Astrocyte (in vitro differentiated cells and primary cell): Measurements from ENCODE around the gene ATP11A. TPM values are rescaled to one million over a fixed set of nuclear protein-coding genes. Genes with fewer than 3 reads are reported as not detected.

Experiments used
- DNase-seq: peaks from one replicate; pipeline ENCODE4 v3.0.0-alpha.2; 2010; ENCODE audit warnings: low read depth
- FAIRE-seq: peaks from 2 replicates; lab custom pipeline; 2011; peaks lifted over from hg19 to GRCh38; lab: Jason Lieb, UNC
- H2AFZ ChIP-seq: 2 replicates; pipeline ENCODE4 v1.6.0; 2012; ENCODE audit warnings: low read depth, low read length, inconsistent platforms
- H3K27ac ChIP-seq: 2 replicates; pipeline ENCODE4 v1.5.1; 2011; ENCODE audit warnings: low read depth, low read length, inconsistent platforms
- H3K27me3 ChIP-seq: 2 replicates; pipeline ENCODE4 v1.6.0; 2011; ENCODE audit warnings: low read length, inconsistent platforms; ENCODE audit not compliant: insufficient read depth
- H3K36me3 ChIP-seq: 2 replicates; pipeline ENCODE4 v1.5.1; 2011; ENCODE audit warnings: low read length, inconsistent platforms; ENCODE audit not compliant: insufficient read depth
- H3K4me1 ChIP-seq: 2 replicates; pipeline ENCODE4 v1.5.1; 2011; ENCODE audit warnings: low read length, inconsistent platforms; ENCODE audit not compliant: insufficient read depth
- H3K4me2 ChIP-seq: 2 replicates; pipeline ENCODE4 v1.6.0; 2012; ENCODE audit warnings: low read length, inconsistent platforms
- H3K4me3 ChIP-seq: 2 replicates; pipeline ENCODE4 v1.5.1; 2011; ENCODE audit warnings: low read depth, mild to moderate bottlenecking, low read length, inconsistent platforms; ENCODE audit not compliant: insufficient read depth
- H3K79me2 ChIP-seq: 2 replicates; pipeline ENCODE4 v1.6.0; 2012; ENCODE audit warnings: mild to moderate bottlenecking, low read length, inconsistent platforms; ENCODE audit not compliant: insufficient read depth
- H3K9ac ChIP-seq: 2 replicates; pipeline ENCODE4 v1.6.0; 2012; ENCODE audit warnings: mild to moderate bottlenecking, low read length, inconsistent platforms
- H3K9me3 ChIP-seq: 2 replicates; pipeline ENCODE4 v1.5.1; 2012; ENCODE audit warnings: low read depth, mild to moderate bottlenecking, low read length, inconsistent platforms; ENCODE audit not compliant: insufficient read depth
- H4K20me1 ChIP-seq: 2 replicates; pipeline ENCODE4 v1.6.0; 2012; ENCODE audit warnings: low read length, inconsistent platforms; ENCODE audit not compliant: insufficient read depth
- H3K27ac Mint-ChIP-seq: one replicate; pipeline ENCODE4 v1.8.0; 2021; ENCODE audit warnings: mild to moderate bottlenecking, mixed read lengths; ENCODE audit not compliant: unreplicated experiment
- H3K27me3 Mint-ChIP-seq: one replicate; pipeline ENCODE4 v1.8.0; 2021; ENCODE audit warnings: low read depth, mixed read lengths; ENCODE audit not compliant: unreplicated experiment
- H3K36me3 Mint-ChIP-seq: one replicate; pipeline ENCODE4 v1.8.0; 2021; ENCODE audit warnings: low read depth, mixed read lengths; ENCODE audit not compliant: unreplicated experiment
- H3K4me1 Mint-ChIP-seq: one replicate; pipeline ENCODE4 v1.8.0; 2021; ENCODE audit warnings: low read depth, mixed read lengths; ENCODE audit not compliant: unreplicated experiment
- H3K4me3 Mint-ChIP-seq: one replicate; pipeline ENCODE4 v1.8.0; 2021; ENCODE audit warnings: mild to moderate bottlenecking, moderate library complexity, mixed read lengths; ENCODE audit not compliant: unreplicated experiment
- H3K9me3 Mint-ChIP-seq: one replicate; pipeline ENCODE4 v1.8.0; 2021; ENCODE audit warnings: mild to moderate bottlenecking, mixed read lengths; ENCODE audit not compliant: unreplicated experiment
- EZH2 ChIP-seq: IDR thresholded peaks from 2 replicates; pipeline ENCODE4 v1.6.1; 2012; ENCODE audit warnings: mild to moderate bottlenecking, low read length, inconsistent platforms; ENCODE audit not compliant: insufficient read depth
- total RNA-seq: library from RNA; stranded (reverse); gene quantifications from 2 replicates; pipeline ENCODE4 v1.2.1, GENCODE V29; 2021
- TF ChIP-seq, protein P1 (sequence below): IDR thresholded peaks from 2 replicates; pipeline ENCODE4 v1.5.1; 2011; ENCODE audit warnings: low read depth, mild to moderate bottlenecking, inconsistent platforms, low read length, moderate library complexity; ENCODE audit not compliant: insufficient read depth

The ATP11A gene
- total RNA-seq, 1 donor from 2014 or later, result 38.9 TPM

DNA sequence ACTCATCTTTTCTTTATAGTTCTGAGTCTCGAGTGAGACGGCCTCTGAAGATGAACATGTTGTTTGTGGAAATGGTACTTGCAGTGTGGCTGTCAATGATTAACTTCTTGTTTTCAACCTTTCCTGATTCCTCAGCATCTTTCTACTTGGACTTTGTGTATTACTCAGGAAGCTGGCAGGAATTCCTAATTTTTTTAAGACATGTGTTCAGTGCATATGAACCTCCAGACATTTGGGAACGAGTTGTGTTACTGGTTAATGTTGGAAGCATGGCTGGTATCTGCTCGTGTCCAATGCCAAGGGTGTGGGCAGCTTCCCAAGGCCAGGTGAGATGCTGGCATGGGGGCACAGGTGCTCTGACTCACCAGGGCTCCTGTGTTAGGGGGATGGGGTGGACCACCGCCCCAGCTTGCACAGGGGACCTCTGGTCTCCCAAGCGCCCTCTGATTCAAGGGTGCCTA lies 218.1 kb downstream of the ATP11A start:
- Histone ChIP-seq H4K20me1 (no peaks in the 10 kb centered on the region), H3K4me1 (no peaks in the 10 kb centered on the region), H3K9me3 (peaks cover 12% of the 10 kb centered on the region), H3K9ac (no peak overlapping the region), H3K79me2 (no peaks in the 10 kb centered on the region), H3K4me2 (no peak overlapping the region), H3K27ac (no peak overlapping the region), H2AFZ (no peak overlapping the region), H3K27me3 (peaks cover 9% of the 10 kb centered on the region), H3K36me3 (no peaks in the 10 kb centered on the region), H3K4me3 (no peak overlapping the region)
- Mint-ChIP-seq H3K4me3 (no peak overlapping the region), H3K27ac (no peak overlapping the region), H3K4me1 (peaks cover 28% of the 10 kb centered on the region), H3K9me3 (peaks cover 15% of the 10 kb centered on the region), H3K36me3 (peaks cover 13% of the 10 kb centered on the region), H3K27me3 (peaks cover 14% of the 10 kb centered on the region)
- TF ChIP-seq EZH2, result no peak
- TF ChIP-seq, protein P1, sequence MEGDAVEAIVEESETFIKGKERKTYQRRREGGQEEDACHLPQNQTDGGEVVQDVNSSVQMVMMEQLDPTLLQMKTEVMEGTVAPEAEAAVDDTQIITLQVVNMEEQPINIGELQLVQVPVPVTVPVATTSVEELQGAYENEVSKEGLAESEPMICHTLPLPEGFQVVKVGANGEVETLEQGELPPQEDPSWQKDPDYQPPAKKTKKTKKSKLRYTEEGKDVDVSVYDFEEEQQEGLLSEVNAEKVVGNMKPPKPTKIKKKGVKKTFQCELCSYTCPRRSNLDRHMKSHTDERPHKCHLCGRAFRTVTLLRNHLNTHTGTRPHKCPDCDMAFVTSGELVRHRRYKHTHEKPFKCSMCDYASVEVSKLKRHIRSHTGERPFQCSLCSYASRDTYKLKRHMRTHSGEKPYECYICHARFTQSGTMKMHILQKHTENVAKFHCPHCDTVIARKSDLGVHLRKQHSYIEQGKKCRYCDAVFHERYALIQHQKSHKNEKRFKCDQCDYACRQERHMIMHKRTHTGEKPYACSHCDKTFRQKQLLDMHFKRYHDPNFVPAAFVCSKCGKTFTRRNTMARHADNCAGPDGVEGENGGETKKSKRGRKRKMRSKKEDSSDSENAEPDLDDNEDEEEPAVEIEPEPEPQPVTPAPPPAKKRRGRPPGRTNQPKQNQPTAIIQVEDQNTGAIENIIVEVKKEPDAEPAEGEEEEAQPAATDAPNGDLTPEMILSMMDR, result no peak
- no peak for FAIRE-seq
- DNase-seq, result no peak

DNA sequence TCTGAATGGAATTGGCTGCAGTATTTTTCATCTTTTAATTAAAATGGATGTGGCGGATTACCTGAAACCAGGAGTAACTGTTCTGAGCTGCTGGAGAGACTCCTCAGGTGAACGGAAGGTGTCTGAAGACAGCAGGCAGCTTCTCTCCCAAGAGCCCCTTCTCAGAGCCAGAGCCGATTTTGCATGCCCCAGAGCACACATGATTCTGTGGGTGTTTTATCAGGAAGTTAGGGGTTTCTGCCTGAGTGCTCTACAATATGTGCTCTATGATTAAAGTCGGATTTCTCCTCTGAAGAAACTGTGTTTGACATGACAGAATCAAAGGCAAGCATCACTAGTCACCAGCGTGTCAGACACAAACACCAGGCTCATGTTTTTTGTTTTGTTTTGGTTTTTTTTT lies 218.5 kb downstream of the ATP11A start:
- no peak overlapping the region for H3K4me2 ChIP-seq
- H3K27me3 ChIP-seq, result peaks cover 9% of the 10 kb centered on the region
- peaks cover 14% of the 10 kb centered on the region for H3K27me3 Mint-ChIP-seq
- no peak overlapping the region for H2AFZ ChIP-seq
- H4K20me1 ChIP-seq, result no peaks in the 10 kb centered on the region
- H3K36me3 ChIP-seq, result no peaks in the 10 kb centered on the region
- H3K79me2 ChIP-seq, result no peaks in the 10 kb centered on the region
- H3K9ac ChIP-seq, result no peak overlapping the region
- TF ChIP-seq, protein P1, result no peak
- TF ChIP-seq EZH2, result no peak
- peaks cover 12% of the 10 kb centered on the region for H3K9me3 ChIP-seq
- no peak overlapping the region for H3K27ac ChIP-seq
- H3K4me1 ChIP-seq, result no peaks in the 10 kb centered on the region
- peaks cover 10% of the 10 kb centered on the region for H3K36me3 Mint-ChIP-seq
- no peak overlapping the region for H3K4me3 ChIP-seq
- H3K27ac Mint-ChIP-seq, result no peak overlapping the region
- H3K4me3 Mint-ChIP-seq, result no peak overlapping the region
- H3K4me1 Mint-ChIP-seq, result peaks cover 28% of the 10 kb centered on the region
- DNase-seq (no peak), FAIRE-seq (no peak)
- H3K9me3 Mint-ChIP-seq, result peaks cover 15% of the 10 kb centered on the region

GRCh38 chr13:112910016-112910415 lies 220.2 kb downstream of the ATP11A start:
- Histone ChIP-seq H3K27ac (no peak overlapping the region), H3K4me1 (no peaks in the 10 kb centered on the region), H3K27me3 (peaks cover 12% of the 10 kb centered on the region), H3K4me3 (no peak overlapping the region), H3K4me2 (no peak overlapping the region), H3K9me3 (peaks cover 11% of the 10 kb centered on the region), H3K9ac (no peak overlapping the region), H3K79me2 (no peaks in the 10 kb centered on the region), H3K36me3 (no peaks in the 10 kb centered on the region), H4K20me1 (no peaks in the 10 kb centered on the region), H2AFZ (no peak overlapping the region)
- no peak overlapping the region for H3K27ac Mint-ChIP-seq
- FAIRE-seq (no peak), DNase-seq (no peak)
- peaks cover 4% of the 10 kb centered on the region for H3K36me3 Mint-ChIP-seq
- peaks cover 6% of the 10 kb centered on the region for H3K9me3 Mint-ChIP-seq
- TF ChIP-seq EZH2, result no peak
- TF ChIP-seq, protein P1, result no peak
- peaks cover 24% of the 10 kb centered on the region for H3K27me3 Mint-ChIP-seq
- H3K4me3 Mint-ChIP-seq, result no peak overlapping the region
- H3K4me1 Mint-ChIP-seq, result peaks cover 28% of the 10 kb centered on the region
